ENCODE results near the gene CRB3.
"Not testable (repeated sequence)": the region's sequence is repeated elsewhere in the genome, so short reads cannot be mapped to it uniquely, and the experiment has no call there.

CRB3 gene, protein sequence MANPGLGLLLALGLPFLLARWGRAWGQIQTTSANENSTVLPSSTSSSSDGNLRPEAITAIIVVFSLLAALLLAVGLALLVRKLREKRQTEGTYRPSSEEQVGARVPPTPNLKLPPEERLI

DNA sequence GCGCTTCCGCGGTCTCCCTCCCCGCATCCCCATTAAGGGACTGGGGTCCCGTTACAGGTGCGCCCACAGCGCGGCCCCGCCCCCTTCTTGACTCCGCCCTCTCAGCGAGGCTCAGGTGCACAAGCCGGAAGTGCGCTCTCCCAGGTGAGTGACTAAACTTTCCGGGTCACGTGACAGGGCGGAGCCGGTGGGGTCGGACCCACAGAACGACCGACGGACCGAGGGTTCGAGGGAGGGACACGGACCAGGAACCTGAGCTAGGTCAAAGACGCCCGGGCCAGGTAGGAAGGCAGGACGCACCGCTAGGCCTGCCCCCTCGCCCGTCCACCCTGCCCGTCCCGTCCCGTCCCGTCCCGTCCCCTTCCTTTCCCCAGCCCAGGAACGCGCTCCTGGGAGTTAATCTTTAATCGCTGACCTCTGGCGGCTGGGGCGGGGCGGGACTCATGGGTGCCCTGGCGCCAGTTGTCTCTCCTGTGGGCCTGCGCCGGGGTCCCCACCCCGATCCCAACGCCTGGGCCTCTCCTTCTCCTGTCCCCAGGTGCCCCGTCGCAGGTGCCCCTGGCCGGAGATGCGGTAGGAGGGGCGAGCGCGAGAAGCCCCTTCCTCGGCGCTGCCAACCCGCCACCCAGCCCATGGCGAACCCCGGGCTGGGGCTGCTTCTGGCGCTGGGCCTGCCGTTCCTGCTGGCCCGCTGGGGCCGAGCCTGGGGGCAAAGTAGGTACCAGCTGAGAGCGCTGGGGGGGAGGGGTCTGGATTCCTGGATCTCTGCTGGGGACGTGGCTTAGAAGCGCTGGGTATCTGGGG, at the start of gene CRB3:
TSS of gene CRB3 (plus strand) at position 202 of the 804 bp plus-strand sequence. CDS start at position 633, 431 bp downstream.
- no peak for DNase-seq

DNA sequence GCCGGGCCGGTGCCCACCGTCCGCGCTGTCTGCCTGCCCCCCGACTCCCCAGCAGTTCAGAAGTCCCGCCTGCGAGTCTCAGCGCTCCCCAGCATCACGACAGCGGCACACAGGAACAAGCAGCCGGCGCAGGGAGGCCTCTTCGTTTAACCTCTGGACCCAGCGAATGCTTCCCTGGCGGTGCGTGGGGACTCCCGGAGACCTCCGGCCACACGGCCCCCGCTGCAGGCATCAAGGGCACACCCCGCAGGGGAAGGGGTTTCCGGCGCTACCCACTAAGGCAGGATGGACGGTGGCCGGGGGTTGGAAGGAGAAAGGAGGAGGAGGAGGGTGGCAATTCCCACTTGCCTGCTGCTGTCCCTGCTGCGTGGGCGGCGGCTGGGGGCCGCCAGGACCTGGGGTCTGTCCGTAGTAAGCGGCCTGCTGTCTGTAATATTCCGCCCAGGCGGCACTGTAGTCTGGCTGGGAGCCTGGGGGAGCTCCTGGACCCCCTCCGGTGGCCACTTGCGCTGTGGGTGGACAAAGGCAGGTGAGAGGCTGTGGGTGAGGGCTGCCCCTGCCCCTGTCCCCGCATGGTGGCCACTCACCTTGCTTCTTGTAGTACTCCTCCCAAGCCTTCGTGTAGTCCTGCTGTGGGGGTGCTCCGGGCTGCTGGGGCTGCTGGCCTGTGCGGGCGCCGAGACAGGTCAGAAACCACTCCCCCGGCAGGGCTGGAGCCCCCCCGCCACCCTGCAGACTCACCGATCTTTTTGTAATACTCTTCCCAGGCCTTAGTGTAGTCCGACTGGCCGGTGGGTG, 49.1 kb upstream of the CRB3 start:
- DNase-seq, result no peak

DNA sequence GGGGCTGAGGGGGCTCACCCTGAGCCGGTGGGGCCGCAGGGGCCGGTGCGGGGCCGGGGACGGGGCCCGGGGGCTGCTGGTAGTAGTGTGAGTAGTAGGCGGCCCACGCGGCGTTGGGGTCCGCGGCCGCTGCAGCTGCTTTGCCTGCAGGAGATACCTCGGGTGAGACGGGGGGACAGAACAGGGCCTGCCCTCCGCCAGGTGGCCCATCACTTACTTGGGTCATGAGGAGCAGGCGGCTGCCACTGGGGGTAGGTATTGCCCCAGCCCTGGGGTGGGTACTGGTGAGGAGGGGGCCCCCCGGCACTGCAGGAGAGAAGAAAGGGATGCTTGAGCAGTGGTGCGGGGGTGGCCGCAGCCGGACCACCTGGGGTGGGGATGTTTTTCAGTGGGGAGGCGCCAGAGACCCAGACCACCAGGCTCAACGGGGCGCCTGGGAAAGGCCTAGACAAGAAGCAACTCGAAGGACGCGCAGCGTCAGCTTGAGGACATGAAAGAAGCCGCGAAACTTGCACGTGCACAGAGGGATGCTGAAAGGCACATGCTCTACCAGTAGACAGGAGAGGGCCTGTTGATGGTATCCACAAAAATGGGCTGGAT, 48.4 kb upstream of the CRB3 start:
- DNase-seq, result no peak

DNA sequence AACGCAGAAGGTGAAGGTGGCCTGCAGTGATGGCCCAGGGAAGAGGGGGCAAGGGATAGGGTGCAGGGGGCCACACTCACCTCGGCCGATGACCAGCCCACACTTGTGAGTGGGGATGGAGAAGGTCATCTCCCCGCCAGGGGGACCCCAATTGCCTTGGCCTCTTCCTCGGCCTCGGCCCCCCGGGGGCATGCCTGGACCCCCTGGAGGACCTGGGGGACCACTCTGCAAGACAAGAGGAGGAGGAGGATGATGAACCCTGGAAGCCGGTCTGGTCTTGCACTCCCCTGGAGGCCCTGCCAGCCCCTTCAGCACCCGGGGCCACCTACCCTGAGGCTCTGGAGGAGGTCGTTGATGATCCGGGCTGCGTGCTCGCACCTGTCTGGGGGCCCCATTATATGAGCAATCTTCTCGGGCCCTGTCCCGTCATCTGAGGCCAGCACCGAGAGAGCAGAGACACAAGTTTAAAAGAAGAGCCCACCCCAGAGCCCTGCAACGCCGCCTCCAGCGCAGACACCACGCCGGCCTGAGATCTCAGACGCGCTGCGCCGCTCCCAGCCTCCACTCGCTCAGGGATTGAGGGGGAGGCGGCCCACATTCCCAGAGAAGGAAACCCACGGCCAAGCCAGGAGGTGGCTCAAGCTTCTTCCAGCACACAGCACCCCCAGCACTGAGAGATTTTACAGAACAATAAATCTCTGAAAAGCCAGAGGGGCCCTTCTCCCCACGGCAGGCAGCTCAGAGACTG, 47.2 kb upstream of the CRB3 start:
- no peak for DNase-seq

DNA sequence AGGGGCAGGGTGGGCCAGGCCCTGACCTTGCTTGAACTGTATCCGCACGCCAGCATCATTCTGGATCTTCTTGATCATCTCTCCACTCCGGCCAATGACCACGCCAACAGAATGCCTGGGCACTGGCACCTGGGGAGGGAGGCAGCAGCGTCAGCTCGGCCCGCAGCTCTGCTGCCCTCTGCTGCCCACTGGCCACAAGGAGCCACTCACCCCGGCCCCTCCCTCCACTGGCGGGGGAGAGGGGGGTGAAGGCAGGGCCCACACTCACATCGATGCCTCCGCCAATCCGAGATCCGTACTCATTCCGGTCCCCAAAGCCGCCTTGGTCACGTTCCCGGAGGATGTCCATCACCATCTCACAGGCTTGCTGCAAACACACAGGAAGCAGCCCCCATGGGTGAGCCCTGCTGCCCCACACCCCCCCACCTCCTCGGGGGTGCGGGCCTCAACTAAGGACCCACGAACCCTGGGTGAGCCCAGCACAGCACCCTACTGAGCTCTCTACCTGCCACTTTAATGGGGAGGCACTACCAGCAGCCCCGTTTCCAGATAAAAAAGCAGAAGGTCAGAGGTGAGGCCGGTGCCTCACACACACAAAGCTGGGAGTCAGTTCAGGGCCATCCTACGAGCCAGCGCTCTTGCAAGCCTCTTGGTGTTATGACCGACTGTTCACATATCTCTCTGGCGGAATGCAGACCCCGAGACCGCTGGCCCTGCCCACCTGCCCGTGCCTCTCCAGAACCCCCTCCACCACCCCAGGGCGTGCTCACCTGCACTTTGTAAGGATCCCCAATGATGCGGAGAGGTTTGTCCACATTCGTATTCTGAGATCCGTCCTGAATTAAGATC, 46.1 kb upstream of the CRB3 start:
- no peak for DNase-seq

GRCh38 chr19:6418562-6418932, 45.5 kb upstream of the CRB3 start:
- no peak for DNase-seq

- no peak for DNase-seq
These were observed 42.7 kb upstream of the CRB3 start for GRCh38 chr19:6421075-6422014.

- DNase-seq, result no peak
These were observed 40.4 kb upstream of the CRB3 start for GRCh38 chr19:6423499-6424194.

DNA sequence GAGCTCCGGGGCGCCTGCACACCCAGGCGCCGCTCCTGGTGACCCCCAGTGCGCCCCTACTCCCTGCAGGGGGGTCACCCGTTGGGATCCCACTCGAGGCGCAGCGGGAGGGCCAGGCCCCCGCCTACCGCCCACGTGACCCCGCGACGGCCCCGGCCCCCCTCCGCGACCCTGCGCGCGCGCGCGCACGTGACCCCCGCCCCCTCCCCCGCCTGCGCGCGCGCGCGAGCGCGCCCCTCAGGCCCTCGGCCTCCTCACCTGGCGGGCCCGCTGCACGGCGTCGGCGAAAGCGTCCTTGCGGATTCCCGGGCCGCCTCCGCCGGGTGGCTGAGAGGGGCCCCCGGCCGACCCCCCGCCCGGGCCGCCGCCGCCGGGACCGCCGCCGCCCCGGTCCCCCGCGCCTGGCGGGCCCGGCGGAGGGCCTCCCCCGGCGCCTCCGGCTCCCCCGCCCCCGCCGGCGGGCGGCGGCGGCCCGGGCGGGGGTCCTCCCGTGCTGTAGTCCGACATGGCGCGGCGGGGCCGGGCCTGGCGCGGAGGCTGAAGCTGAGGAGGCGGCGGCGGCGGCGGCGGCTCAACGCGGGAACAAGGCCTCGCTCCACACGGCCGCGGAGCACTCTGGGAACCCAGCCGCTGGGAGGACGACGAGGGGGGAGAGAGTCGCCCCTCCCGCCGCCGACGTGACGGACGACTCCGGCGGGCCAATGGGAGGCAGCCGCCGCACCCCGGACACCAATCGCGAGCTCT, 39.7 kb upstream of the CRB3 start, which contains the start of gene KHSRP:
TSS of gene KHSRP (minus strand) at position 617 of the 744 bp plus-strand sequence. CDS start at position 507, 110 bp downstream.
- no peak for DNase-seq

GRCh38 chr19:6424939-6425731, 38.9 kb upstream of the CRB3 start:
- DNase-seq, result peak; percentile 100

GRCh38 chr19:6425732-6426620, 38.1 kb upstream of the CRB3 start:
- DNase-seq, result no peak

- DNase-seq, result no peak
These were observed 36.9 kb upstream of the CRB3 start for GRCh38 chr19:6427131-6427530.

GRCh38 chr19:6428692-6429418, 35.2 kb upstream of the CRB3 start:
- DNase-seq, result not testable (repeated sequence)

- DNase-seq, result no peak
These were observed 34.5 kb upstream of the CRB3 start for GRCh38 chr19:6429419-6430221.

DNA sequence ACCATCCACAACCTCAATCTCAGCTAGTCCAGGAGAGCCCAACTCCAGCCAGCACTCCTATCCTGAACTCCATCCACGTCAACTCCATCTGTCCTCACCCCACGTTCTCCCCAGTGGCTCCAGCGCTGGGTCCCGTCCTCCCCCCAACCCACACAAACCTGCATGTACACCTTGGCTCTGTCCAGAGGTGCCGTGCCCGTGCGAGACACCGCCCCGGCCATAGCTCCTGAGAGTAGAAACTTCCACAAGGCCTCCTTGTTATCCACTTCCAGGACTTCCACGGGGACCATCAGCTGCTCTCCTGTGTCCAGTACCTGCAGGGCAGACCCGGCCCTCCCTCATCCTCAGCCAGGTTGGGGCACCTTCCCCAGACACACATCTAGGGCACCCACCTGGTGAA, 32.2 kb upstream of the CRB3 start:
- DNase-seq, result no peak

DNA sequence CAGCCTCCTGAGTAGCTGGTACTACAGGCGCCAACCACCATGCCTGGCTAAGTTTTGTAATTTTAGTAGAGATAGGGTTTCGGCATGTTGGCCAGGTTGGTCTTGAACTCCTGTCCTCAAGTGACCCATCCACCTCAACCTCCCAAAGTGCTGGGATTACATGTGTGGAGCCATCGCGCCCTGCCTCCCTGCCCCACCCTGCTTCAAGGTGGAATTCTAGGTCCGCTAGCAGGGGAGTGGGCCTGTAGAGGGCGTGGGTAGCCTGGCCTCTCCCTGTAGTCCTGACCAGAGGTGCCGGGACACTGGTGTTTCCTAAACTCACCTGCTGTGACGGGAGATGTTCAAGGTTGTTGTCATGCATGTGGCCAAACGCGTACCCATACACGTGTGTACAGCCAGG, 30.9 kb upstream of the CRB3 start:
- DNase-seq, result no peak

Data from NK-92 treated with Interleukin-12 subunit alpha and Interleukin-12 subunit beta, amount 100 ng/mL, for 24 hours (cell line).